Neural progenitor cell (in vitro differentiated cells): ENCODE results near the gene NFATC2. TPM values are rescaled to one million over a fixed set of nuclear protein-coding genes. Genes with fewer than 3 reads are reported as not detected.

ENCODE experiments used
- DNase-seq: peaks from one replicate; pipeline ENCODE4 v3.0.0-alpha.2; 2016; ENCODE audit warnings: low spot score
- H2AFZ ChIP-seq: fragments of 200-600 bp; sonication (generic); replicated peaks from 2 replicates; pipeline ENCODE4 v1.6.1; 2016; ENCODE audit warnings: antibody characterized with exemption
- H3F3A ChIP-seq: fragments of 200-600 bp; sonication (generic); 2 replicates; pipeline ENCODE4 v1.6.1; 2016; ENCODE audit warnings: antibody characterized with exemption, low read depth
- H3K27ac ChIP-seq: fragments of 200-600 bp; sonication (generic); 2 replicates; pipeline ENCODE4 v1.5.1; 2016; ENCODE audit warnings: mild to moderate bottlenecking
- H3K27me3 ChIP-seq: fragments of 200-600 bp; sonication (generic); 2 replicates; pipeline ENCODE4 v1.6.1; 2016; ENCODE audit warnings: mild to moderate bottlenecking, moderate library complexity
- H3K36me3 ChIP-seq: fragments of 200-600 bp; sonication (generic); 2 replicates; pipeline ENCODE4 v1.5.1; 2016
- H3K4me1 ChIP-seq: fragments of 200-600 bp; sonication (generic); 2 replicates; pipeline ENCODE4 v1.6.1; 2016; ENCODE audit warnings: mixed run types
- H3K4me2 ChIP-seq: fragments of 200-600 bp; sonication (generic); 2 replicates; pipeline ENCODE4 v1.6.1; 2016
- H3K4me3 ChIP-seq: fragments of 200-600 bp; sonication (generic); 2 replicates; pipeline ENCODE4 v1.5.1; 2016
- H3K79me2 ChIP-seq: fragments of 200-600 bp; sonication (generic); 2 replicates; pipeline ENCODE4 v1.6.1; 2016; ENCODE audit warnings: low read depth
- H3K9ac ChIP-seq: fragments of 200-600 bp; sonication (generic); 2 replicates; pipeline ENCODE4 v1.6.1; 2016
- H3K9me3 ChIP-seq: fragments of 200-600 bp; sonication (generic); 2 replicates; pipeline ENCODE4 v1.5.1; 2016; ENCODE audit warnings: low read depth
- H4K20me1 ChIP-seq: fragments of 200-600 bp; sonication (generic); 2 replicates; pipeline ENCODE4 v1.6.1; 2016; ENCODE audit warnings: low read depth
- H3K27ac Mint-ChIP-seq: 3 replicates; pipeline ENCODE4 v1.8.0; 2021; ENCODE audit warnings: mixed read lengths
- H3K27me3 Mint-ChIP-seq: 2 replicates; pipeline ENCODE4 v1.8.0; 2022; ENCODE audit warnings: low read depth, mild to moderate bottlenecking, inconsistent platforms, moderate library complexity, mixed read lengths; ENCODE audit not compliant: insufficient read depth
- H3K36me3 Mint-ChIP-seq: 3 replicates; pipeline ENCODE4 v1.8.0; 2021; ENCODE audit warnings: mixed read lengths
- H3K4me1 Mint-ChIP-seq: 3 replicates; pipeline ENCODE4 v1.8.0; 2021; ENCODE audit warnings: mixed read lengths
- H3K4me3 Mint-ChIP-seq: 3 replicates; pipeline ENCODE4 v1.8.0; 2021; ENCODE audit warnings: mild to moderate bottlenecking, moderate library complexity, mixed read lengths
- H3K9me3 Mint-ChIP-seq: 3 replicates; pipeline ENCODE4 v1.8.0; 2020; ENCODE audit warnings: mixed read lengths
- EZH2 ChIP-seq: fragments of 200-600 bp; sonication (generic); IDR thresholded peaks from 2 replicates; pipeline ENCODE4 v1.6.1; 2017; ENCODE audit warnings: antibody characterized with exemption, mild to moderate bottlenecking, moderate library complexity
- EZH2phosphoT487 ChIP-seq: fragments of 200-600 bp; sonication (generic); IDR thresholded peaks from 2 replicates; pipeline ENCODE4 v1.6.1; 2017; ENCODE audit warnings: antibody characterized with exemption
- total RNA-seq: library from RNA; depleted of rRNA; stranded (reverse); fragments of >200 nt; gene quantifications from 2 replicates; pipeline ENCODE4 v1.2.3, GENCODE V29; 2015; ENCODE audit warnings: low replicate concordance
- TF ChIP-seq, protein P1 (sequence below): fragments of 200-600 bp; sonication (generic); IDR thresholded peaks from 2 replicates; pipeline ENCODE4 v1.5.1; 2017; ENCODE audit warnings: antibody characterized with exemption, mild to moderate bottlenecking

The NFATC2 gene
- total RNA-seq, 1 donor from 2014 or later: 0.19 TPM

DNA sequence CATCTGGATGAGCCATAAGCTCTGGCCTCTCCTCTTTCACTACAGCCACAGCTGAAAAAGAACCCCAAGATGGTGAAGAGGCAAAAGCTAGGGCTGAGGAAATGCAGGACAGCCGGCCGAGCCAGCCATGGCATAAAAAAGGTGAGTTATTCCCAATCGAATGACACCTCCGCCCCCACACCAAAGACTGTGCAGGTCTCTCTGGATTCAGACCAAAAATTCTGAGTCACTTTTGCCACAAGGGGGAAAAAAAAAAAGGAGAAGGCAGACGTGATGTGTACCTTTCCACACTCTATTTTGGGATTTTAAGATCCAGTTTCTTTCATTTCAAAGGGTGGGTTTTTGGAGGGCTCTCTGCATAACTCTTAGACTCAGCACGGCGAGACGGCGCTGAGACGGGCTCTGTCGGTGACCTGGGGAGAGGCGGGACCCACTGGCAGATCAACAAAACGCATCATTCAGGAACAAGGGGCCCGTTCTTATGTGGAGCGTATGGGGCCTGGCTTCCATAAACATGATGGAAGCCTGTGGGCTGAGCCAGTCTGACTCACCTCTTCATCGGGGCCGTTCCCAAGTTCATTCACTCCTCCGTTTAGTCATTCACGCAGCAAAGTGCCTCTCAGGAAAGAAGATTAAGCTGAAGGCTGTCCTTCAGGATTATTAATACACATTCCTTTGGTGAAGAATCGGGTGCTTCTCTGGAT, 54.8 kb downstream of the NFATC2 start:
- H3K9ac ChIP-seq: no peak overlapping the region
- H3K4me1 ChIP-seq: peaks cover 8% of the 10 kb centered on the region
- Mint-ChIP-seq H3K9me3 (no peaks in the 10 kb centered on the region), H3K4me3 (no peak overlapping the region), H3K27ac (peak overlapping the region; percentile 67), H3K36me3 (no peaks in the 10 kb centered on the region), H3K4me1 (peaks cover 27% of the 10 kb centered on the region), H3K27me3 (peaks cover 3% of the 10 kb centered on the region)
- H3K27me3 ChIP-seq: peaks cover 12% of the 10 kb centered on the region
- no peaks in the 10 kb centered on the region for H3K9me3 ChIP-seq
- H3K79me2 ChIP-seq: no peaks in the 10 kb centered on the region
- H3K4me2 ChIP-seq: no peak overlapping the region
- H4K20me1 ChIP-seq: no peaks in the 10 kb centered on the region
- H3K27ac ChIP-seq: no peak overlapping the region
- no peak for TF ChIP-seq EZH2phosphoT487
- TF ChIP-seq, protein P1, sequence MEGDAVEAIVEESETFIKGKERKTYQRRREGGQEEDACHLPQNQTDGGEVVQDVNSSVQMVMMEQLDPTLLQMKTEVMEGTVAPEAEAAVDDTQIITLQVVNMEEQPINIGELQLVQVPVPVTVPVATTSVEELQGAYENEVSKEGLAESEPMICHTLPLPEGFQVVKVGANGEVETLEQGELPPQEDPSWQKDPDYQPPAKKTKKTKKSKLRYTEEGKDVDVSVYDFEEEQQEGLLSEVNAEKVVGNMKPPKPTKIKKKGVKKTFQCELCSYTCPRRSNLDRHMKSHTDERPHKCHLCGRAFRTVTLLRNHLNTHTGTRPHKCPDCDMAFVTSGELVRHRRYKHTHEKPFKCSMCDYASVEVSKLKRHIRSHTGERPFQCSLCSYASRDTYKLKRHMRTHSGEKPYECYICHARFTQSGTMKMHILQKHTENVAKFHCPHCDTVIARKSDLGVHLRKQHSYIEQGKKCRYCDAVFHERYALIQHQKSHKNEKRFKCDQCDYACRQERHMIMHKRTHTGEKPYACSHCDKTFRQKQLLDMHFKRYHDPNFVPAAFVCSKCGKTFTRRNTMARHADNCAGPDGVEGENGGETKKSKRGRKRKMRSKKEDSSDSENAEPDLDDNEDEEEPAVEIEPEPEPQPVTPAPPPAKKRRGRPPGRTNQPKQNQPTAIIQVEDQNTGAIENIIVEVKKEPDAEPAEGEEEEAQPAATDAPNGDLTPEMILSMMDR: no peak
- TF ChIP-seq EZH2: no peak
- no peaks in the 10 kb centered on the region for H3K36me3 ChIP-seq
- no peak overlapping the region for H2AFZ ChIP-seq
- H3K4me3 ChIP-seq: no peak overlapping the region
- H3F3A ChIP-seq: no peaks in the 10 kb centered on the region
- DNase-seq: no peak

DNA sequence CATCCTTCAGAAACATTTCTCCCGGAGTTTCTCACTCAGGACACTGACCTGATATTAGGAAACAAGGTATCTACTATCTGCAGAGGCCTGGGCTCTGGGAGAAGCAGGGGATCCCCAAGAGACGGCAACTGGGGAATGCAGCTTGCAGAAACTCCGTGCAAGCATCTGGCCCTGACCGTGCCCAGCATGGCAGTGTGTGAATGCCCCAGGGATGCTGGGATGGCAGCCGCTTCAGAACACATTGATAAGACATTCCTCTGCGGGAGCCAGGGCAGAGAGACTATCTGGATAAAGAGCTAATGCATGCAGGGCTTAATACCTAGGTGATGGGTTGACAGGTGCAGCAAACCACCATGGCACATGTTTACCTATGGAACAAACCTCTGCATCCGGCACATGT, 55.4 kb downstream of the NFATC2 start:
- no peak for TF ChIP-seq EZH2phosphoT487
- TF ChIP-seq, protein P1: no peak
- no peak for TF ChIP-seq EZH2
- Mint-ChIP-seq H3K27ac (no peak overlapping the region), H3K9me3 (no peaks in the 10 kb centered on the region), H3K36me3 (no peaks in the 10 kb centered on the region), H3K27me3 (peaks cover 3% of the 10 kb centered on the region), H3K4me1 (peaks cover 24% of the 10 kb centered on the region), H3K4me3 (no peak overlapping the region)
- H4K20me1 ChIP-seq: no peaks in the 10 kb centered on the region
- no peak overlapping the region for H2AFZ ChIP-seq
- H3K79me2 ChIP-seq: no peaks in the 10 kb centered on the region
- H3K27ac ChIP-seq: no peak overlapping the region
- H3K4me1 ChIP-seq: peaks cover 2% of the 10 kb centered on the region
- no peak overlapping the region for H3K4me3 ChIP-seq
- H3F3A ChIP-seq: no peaks in the 10 kb centered on the region
- H3K36me3 ChIP-seq: no peaks in the 10 kb centered on the region
- H3K9ac ChIP-seq: no peak overlapping the region
- no peaks in the 10 kb centered on the region for H3K9me3 ChIP-seq
- DNase-seq: peak; percentile 24
- H3K4me2 ChIP-seq: no peak overlapping the region
- H3K27me3 ChIP-seq: peaks cover 12% of the 10 kb centered on the region

DNA sequence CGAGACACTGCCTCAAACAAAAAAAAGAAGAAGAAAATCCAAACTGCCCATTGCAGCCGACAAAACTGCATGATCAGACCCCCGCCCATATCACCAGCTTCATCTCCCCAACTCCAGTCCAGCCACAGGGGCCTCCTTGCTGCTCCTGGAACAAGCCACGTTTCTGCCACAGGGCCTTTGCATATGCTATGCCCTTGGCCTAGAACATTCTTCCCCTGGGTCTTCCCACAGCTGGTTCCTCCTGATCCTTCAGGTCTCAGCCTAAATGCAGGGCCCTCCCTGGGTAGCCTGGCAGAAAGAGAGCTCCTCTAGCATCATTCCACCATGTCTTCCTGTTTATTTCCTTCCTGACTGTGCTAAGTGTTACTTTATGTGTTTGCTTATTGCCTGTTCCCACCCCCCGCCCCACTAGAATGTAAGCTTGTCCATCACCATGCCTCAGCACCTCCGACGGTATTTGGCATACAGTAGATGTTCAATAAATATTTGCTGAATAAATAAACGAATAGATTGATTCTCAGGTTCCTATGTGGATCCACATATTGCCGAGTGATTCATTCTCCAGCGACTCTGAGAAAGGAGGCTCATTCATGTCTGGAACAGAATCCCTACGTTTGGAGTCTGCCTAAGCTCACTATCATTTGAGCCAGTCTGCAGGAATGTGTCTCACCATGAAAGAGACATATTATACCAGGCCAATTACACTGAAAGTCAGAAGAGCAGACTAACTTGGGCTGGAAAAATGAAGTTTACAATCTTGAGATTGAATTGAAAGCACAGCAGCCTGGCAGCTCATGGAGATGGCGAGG, 56.1 kb downstream of the NFATC2 start:
- no peak overlapping the region for H3K27ac Mint-ChIP-seq
- H3K4me3 ChIP-seq: no peak overlapping the region
- H3K4me1 Mint-ChIP-seq: peaks cover 20% of the 10 kb centered on the region
- no peaks in the 10 kb centered on the region for H3K79me2 ChIP-seq
- H3K27ac ChIP-seq: no peak overlapping the region
- no peaks in the 10 kb centered on the region for H3K9me3 ChIP-seq
- no peak overlapping the region for H2AFZ ChIP-seq
- H3K4me2 ChIP-seq: no peak overlapping the region
- H3K27me3 ChIP-seq: peaks cover 12% of the 10 kb centered on the region
- H3K9me3 Mint-ChIP-seq: no peaks in the 10 kb centered on the region
- H3F3A ChIP-seq: no peaks in the 10 kb centered on the region
- no peak overlapping the region for H3K4me3 Mint-ChIP-seq
- H4K20me1 ChIP-seq: no peaks in the 10 kb centered on the region
- TF ChIP-seq, protein P1: no peak
- no peak for TF ChIP-seq EZH2
- no peak for TF ChIP-seq EZH2phosphoT487
- H3K9ac ChIP-seq: no peak overlapping the region
- H3K36me3 Mint-ChIP-seq: no peaks in the 10 kb centered on the region
- H3K36me3 ChIP-seq: no peaks in the 10 kb centered on the region
- H3K27me3 Mint-ChIP-seq: peaks cover 3% of the 10 kb centered on the region
- DNase-seq: no peak
- H3K4me1 ChIP-seq: no peaks in the 10 kb centered on the region
